Activated naive CD4-positive, alpha-beta T cell treated with anti-CD3 and anti-CD28 coated beads for 36 hours (primary cell): ENCODE measurements around the gene WRAP53. TPM values are rescaled to one million over a fixed set of nuclear protein-coding genes. Genes with fewer than 3 reads are reported as not detected.
A peak's percentile ranks its signal among the peaks of the same experiment; 100 is the strongest.

Source experiments
- CTCF ChIA-PET: fragments of 350-600 bp; sonication (Branson Sonifier 250); formaldehyde crosslinking; loops from one replicate; lab custom pipeline; 2021; ENCODE audit warnings: antibody characterized with exemption; lab: Charles Lee
- DNase-seq: peaks from one replicate; pipeline ENCODE4 v3.0.0-alpha.2; 2020
- H3K27ac Mint-ChIP-seq: one replicate; pipeline ENCODE4 v1.8.0; 2021; ENCODE audit warnings: mild to moderate bottlenecking, mixed read lengths
- H3K27me3 Mint-ChIP-seq: one replicate; pipeline ENCODE4 v1.8.0; 2021; ENCODE audit warnings: low read depth, mixed read lengths
- H3K36me3 Mint-ChIP-seq: one replicate; pipeline ENCODE4 v1.8.0; 2021; ENCODE audit warnings: low read depth, mixed read lengths
- H3K4me1 Mint-ChIP-seq: one replicate; pipeline ENCODE4 v1.8.0; 2021; ENCODE audit warnings: low read depth, mixed read lengths
- H3K4me3 Mint-ChIP-seq: one replicate; pipeline ENCODE4 v1.8.0; 2021; ENCODE audit warnings: mild to moderate bottlenecking, moderate library complexity, mixed read lengths
- H3K9me3 Mint-ChIP-seq: one replicate; pipeline ENCODE4 v1.8.0; 2021; ENCODE audit warnings: mixed read lengths
- intact Hi-C: fragments of 100-400 bp; cut with micrococcal nuclease; formaldehyde crosslinking; loops from one replicate; pipeline ENCODE4 v1.15.1; 2023
- total RNA-seq, 2 experiments: library from RNA; stranded (reverse); gene quantifications; one replicate each; pipeline ENCODE4 v1.2.3, GENCODE V29; 2021

WRAP53 gene
- total RNA-seq, 2 experiments from 2014 or later = 13.7 to 14.7 TPM

DNA sequence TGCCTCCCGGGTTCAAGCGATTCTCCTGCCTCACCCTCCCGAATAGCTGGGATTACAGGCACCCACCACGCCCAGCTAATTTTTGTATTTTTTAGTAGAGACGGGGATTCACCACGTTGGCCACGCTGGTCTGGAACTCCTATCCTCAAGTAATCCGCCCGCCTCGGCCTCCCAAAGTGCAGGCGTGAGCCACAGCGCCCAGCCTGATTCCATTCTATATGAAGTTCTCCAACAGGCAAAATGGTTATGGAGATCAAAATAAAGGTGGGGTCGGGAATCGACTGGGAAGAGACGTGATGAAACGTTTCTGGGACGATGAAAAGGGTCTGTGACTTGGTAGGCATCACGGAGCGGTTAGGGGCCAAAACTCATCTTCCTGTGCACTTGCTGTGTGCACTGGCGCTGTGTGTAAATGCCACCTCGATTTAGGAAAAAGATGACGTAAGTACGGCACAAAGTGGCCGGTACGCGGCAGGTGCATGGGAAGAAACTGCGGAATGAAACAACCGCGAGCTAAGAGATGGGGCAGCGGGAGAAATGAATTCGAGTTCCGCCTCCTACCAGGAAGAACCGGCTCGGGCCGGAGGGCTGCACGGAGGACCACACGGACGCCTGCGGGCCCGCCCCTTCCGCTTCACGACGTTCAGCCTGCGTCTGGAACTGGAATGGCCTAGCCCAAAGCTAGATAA lies 2.6 kb upstream of the WRAP53 start:
- H3K27me3 Mint-ChIP-seq = no peaks in the 10 kb centered on the region
- H3K9me3 Mint-ChIP-seq = no peaks in the 10 kb centered on the region
- intact Hi-C loops = loop anchor here (1.0 to 10.0 kb wide), 12 partner anchors 113 to 447 kb away; partner anchors contain the start of genes CNTROB, CTDNEP1, EIF5A and ELP5
- DNase-seq = peak; percentile 93
- peak overlapping the region; percentile 99 for H3K27ac Mint-ChIP-seq
- H3K4me1 Mint-ChIP-seq = peaks cover 34% of the 10 kb centered on the region
- peaks cover 29% of the 10 kb centered on the region for H3K36me3 Mint-ChIP-seq
- CTCF ChIA-PET = interaction anchor here (0.6 to 4.6 kb wide), 16 partner anchors 8 to 488 kb away, joined by 3 to 56 read pairs (median 5); partner anchors contain the start of genes ATP1B2, SAT2, SENP3 and SHBG
- peak overlapping the region; percentile 89 for H3K4me3 Mint-ChIP-seq

GRCh38 chr17:7686222-7687071 lies 1.8 kb upstream of the WRAP53 start:
- intact Hi-C loops = loop anchor here (1.0 to 10.0 kb wide), 13 partner anchors 103 to 448 kb away; partner anchors contain the start of genes CNTROB, CTDNEP1, EIF5A and ELP5

GRCh38 chr17:7687072-7687907 lies 987 bp upstream of the WRAP53 start, which contains the start of gene TP53:
TP53 (minus strand) TSS chr17:7687490; CDS start chr17:7676594, 10,896 bp downstream.
- intact Hi-C loops = loop anchor here (1.0 to 10.0 kb wide), 8 partner anchors 104 to 448 kb away; partner anchors contain the start of genes CTDNEP1, ELP5, MPDU1 and NEURL4

More at GRCh38 chr17:7686222-7687071, 1.8 kb upstream of the WRAP53 start:
- CTCF ChIA-PET = interaction anchor here (0.6 to 4.6 kb wide), 24 partner anchors 9 to 487 kb away, joined by 3 to 56 read pairs (median 5); partner anchors contain the start of genes ATP1B2, CD68, MPDU1 and NEURL4
- Mint-ChIP-seq H3K4me3 (peak overlapping the region; percentile 89), H3K27me3 (no peaks in the 10 kb centered on the region), H3K27ac (peak overlapping the region; percentile 99), H3K4me1 (peaks cover 35% of the 10 kb centered on the region), H3K36me3 (peaks cover 32% of the 10 kb centered on the region), H3K9me3 (no peaks in the 10 kb centered on the region)
- peak; percentile 86 for DNase-seq

GRCh38 chr17:7688808-7689316 lies 585 bp downstream of the WRAP53 start:
- intact Hi-C loops = loop anchor here (1.0 to 10.0 kb wide), 9 partner anchors 57 to 437 kb away; partner anchors contain the start of genes CD68, CTDNEP1, ELP5 and NAA38
- Mint-ChIP-seq H3K36me3 (peaks cover 40% of the 10 kb centered on the region), H3K27ac (peak overlapping the region; percentile 72), H3K4me1 (peaks cover 29% of the 10 kb centered on the region), H3K9me3 (no peaks in the 10 kb centered on the region), H3K27me3 (no peaks in the 10 kb centered on the region), H3K4me3 (peak overlapping the region; percentile 89)
- CTCF ChIA-PET = interaction anchor here (0.5 to 4.6 kb wide), 14 partner anchors 10 to 430 kb away, joined by 3 to 56 read pairs (median 6); partner anchors contain the start of genes ATP1B2, FXR2, SENP3 and SHBG
- DNase-seq = no peak

More at GRCh38 chr17:7687072-7687907, 987 bp upstream of the WRAP53 start, which contains the start of gene TP53:
- H3K27ac Mint-ChIP-seq = peak within 1 kb of the TSS; percentile 99
- H3K4me3 Mint-ChIP-seq = peak within 1 kb of the TSS; percentile 89
- no peaks in the 10 kb centered on the region for H3K27me3 Mint-ChIP-seq
- peaks cover 35% of the 10 kb centered on the region for H3K4me1 Mint-ChIP-seq
- CTCF ChIA-PET = interaction anchor here (0.6 to 4.6 kb wide), 37 partner anchors 14 to 486 kb away, joined by 3 to 56 read pairs (median 4); partner anchors contain the start of genes ATP1B2, CD68, FXR2 and MPDU1
- peak; percentile 94 for DNase-seq
- H3K9me3 Mint-ChIP-seq = no peaks in the 10 kb centered on the region
- peaks cover 32% of the 10 kb centered on the region for H3K36me3 Mint-ChIP-seq

GRCh38 chr17:7695586-7695985 lies 7.3 kb downstream of the WRAP53 start:
- DNase-seq = no peak
- Mint-ChIP-seq H3K9me3 (no peaks in the 10 kb centered on the region), H3K27me3 (no peaks in the 10 kb centered on the region), H3K27ac (no peak overlapping the region), H3K4me3 (no peak overlapping the region), H3K36me3 (peaks cover 39% of the 10 kb centered on the region), H3K4me1 (peaks cover 1% of the 10 kb centered on the region)
- CTCF ChIA-PET = no interaction called here
- intact Hi-C loops = no loop called here

DNA sequence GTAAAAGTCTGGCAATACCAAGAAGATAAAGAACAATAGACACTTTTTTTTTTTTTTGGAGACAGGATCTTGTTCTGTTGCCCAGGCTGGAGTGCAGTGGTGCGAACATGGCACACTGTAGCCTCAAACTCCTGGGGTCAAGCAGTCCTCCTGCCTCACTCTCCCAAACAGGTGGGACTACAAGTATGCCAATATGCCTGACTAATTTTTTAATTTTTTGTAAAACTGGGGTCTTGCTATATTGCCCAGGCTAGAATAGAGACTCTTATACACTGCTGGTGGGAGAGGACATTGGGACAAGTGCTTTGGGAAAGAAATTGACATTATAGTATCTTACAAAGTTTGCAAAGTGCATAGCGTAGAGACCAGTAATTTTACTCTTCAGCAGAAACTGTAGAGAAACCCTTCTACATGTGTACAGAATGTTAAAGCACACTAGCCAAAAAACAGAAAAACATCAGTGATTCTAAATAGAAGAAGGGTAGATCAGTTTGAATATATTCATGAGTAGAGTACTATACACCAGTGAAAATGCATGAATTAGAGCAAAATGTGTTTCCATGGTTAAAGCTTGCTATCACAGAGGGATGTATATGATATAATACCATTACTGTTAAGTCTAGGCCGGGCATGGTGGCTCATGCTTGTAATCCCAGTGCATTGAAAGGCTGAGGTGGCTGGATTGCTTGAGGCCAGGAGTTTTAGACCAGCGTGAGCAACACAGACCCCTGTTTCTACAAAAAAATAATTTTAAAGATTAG lies 9.7 kb downstream of the WRAP53 start:
- DNase-seq = no peak
- Mint-ChIP-seq H3K27me3 (no peaks in the 10 kb centered on the region), H3K27ac (no peak overlapping the region), H3K4me1 (no peaks in the 10 kb centered on the region), H3K36me3 (peaks cover 51% of the 10 kb centered on the region), H3K9me3 (no peaks in the 10 kb centered on the region), H3K4me3 (no peak overlapping the region)
- intact Hi-C loops = no loop called here
- CTCF ChIA-PET = no interaction called here

GRCh38 chr17:7700510-7700909 lies 12.2 kb downstream of the WRAP53 start:
- H3K4me3 Mint-ChIP-seq = no peak overlapping the region
- peaks cover 7% of the 10 kb centered on the region for H3K4me1 Mint-ChIP-seq
- intact Hi-C loops = no loop called here
- no peak overlapping the region for H3K27ac Mint-ChIP-seq
- peaks cover 15% of the 10 kb centered on the region for H3K27me3 Mint-ChIP-seq
- no peaks in the 10 kb centered on the region for H3K9me3 Mint-ChIP-seq
- CTCF ChIA-PET = interaction anchor here (0.6 to 2.4 kb wide), 2 partner anchors 12 to 215 kb away, joined by 5 to 8 read pairs; partner anchors contain the start of genes TP53 and WRAP53
- DNase-seq = no peak
- peaks cover 43% of the 10 kb centered on the region for H3K36me3 Mint-ChIP-seq

GRCh38 chr17:7701681-7702080 lies 13.4 kb downstream of the WRAP53 start:
- no peaks in the 10 kb centered on the region for H3K9me3 Mint-ChIP-seq
- no peak for DNase-seq
- peaks cover 11% of the 10 kb centered on the region for H3K4me1 Mint-ChIP-seq
- intact Hi-C loops = no loop called here
- H3K36me3 Mint-ChIP-seq = peaks cover 34% of the 10 kb centered on the region
- CTCF ChIA-PET = interaction anchor here (2.4 kb wide), 1 partner anchor 13 kb away, joined by 8 read pairs; the partner anchor contains the start of genes TP53 and WRAP53
- H3K27ac Mint-ChIP-seq = no peak overlapping the region
- H3K27me3 Mint-ChIP-seq = peaks cover 27% of the 10 kb centered on the region
- H3K4me3 Mint-ChIP-seq = no peak overlapping the region

GRCh38 chr17:7702776-7703175 lies 14.5 kb downstream of the WRAP53 start:
- peaks cover 36% of the 10 kb centered on the region for H3K27me3 Mint-ChIP-seq
- peaks cover 32% of the 10 kb centered on the region for H3K36me3 Mint-ChIP-seq
- H3K4me1 Mint-ChIP-seq = peaks cover 11% of the 10 kb centered on the region
- no peak for DNase-seq
- no peak overlapping the region for H3K27ac Mint-ChIP-seq
- CTCF ChIA-PET = interaction anchor here (2.4 kb wide), 1 partner anchor 14 kb away, joined by 8 read pairs; the partner anchor contains the start of genes TP53 and WRAP53
- intact Hi-C loops = no loop called here
- no peaks in the 10 kb centered on the region for H3K9me3 Mint-ChIP-seq
- H3K4me3 Mint-ChIP-seq = no peak overlapping the region
